Measurements from ENCODE around the gene GPR148. TPM values are rescaled to one million over a fixed set of nuclear protein-coding genes. Genes with fewer than 3 reads are reported as not detected.

GPR148 gene
- total RNA-seq, 1 experiment from 2014 or later, result not detected

DNA sequence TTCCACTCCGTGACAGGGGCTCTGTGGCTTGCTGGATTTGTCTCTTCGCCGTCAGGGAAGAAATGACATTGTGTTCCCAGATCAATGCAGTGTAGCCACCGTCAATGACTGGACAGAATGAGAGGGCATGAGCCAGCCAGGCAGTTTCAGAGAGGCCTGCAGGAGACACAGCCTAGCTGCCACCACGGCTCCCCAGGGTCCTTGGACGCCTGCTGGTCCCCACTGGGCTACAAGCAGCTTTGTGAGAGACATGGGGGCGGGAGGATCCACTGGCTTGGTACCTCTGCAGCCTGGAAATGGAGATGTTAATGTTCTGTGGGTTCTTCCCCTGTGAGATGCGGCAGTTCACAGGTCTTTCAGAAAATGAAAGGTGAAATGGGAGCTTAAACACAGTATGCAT is 14.4 kb downstream of the GPR148 start:
- in situ Hi-C loops (cut with HindIII; ENCODE audit: low pct_unique_long_range_greater_than_20kb, low sequenced_read_pairs), result no loop called here
- DNase-seq (ENCODE audit: low read depth), result no peak

DNA sequence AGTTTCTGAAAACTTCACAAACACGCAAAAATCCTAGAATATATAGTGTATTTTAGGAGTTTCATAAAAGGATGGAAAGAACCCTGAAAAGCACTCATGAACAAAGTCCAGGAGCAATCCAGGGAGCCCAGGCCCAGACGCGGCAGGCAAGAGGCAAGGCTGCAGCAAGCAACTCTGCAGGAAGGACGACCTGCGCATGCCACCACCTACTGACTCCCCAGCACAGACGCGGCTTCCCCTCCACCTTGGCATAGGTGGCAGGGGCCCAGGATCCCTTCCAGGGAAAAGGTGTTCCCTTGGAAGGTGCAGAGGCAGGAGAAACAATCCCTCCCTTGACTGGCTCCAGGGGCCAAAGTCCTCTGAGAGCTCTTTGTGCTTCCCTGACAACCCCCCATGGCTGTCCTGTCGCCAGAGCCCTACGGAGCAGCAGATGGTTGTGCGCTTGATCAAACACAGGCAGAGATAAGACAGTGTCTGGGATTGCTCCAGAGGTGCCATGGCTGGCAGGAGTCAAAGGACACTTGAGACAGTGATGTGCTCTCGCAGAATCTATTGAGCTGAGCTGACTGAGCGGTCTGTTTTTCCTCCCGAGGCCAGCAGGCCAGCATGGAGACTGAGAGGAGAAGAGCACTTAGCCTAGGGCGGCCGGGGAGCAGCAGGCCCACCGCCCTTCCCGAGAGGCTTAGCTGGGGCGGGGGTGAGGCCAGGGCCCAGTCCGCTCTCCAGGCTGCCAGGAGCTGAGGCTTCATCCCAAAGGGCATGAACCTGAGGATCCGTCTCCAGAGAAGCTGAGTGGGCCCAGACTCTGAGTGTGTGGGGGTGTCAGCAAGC is 15.6 kb downstream of the GPR148 start:
- in situ Hi-C loops (cut with HindIII; ENCODE audit: low pct_unique_long_range_greater_than_20kb, low sequenced_read_pairs), result no loop called here
- DNase-seq (ENCODE audit: low read depth), result no peak

DNA sequence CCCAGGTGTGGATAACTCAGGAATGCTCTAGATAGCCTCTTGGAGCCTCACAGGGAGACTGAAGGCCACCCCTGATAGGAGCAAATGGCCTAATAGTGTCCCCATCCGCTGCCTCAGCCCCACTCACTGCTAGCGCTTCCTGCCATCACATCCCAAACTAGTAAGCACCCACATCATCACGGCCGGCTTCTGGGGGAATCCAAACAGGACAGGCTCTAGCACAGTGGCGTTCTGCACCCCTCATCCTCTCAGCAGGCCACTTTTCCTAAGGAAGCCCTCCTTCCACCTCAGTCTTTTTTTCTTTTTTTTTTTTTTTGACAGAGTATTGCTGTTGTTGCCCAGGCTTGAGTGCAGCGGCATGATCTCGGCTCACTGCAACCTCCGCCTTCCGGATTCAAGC is 20.2 kb downstream of the GPR148 start:
- in situ Hi-C loops (cut with HindIII; ENCODE audit: low pct_unique_long_range_greater_than_20kb, low sequenced_read_pairs), result no loop called here
- no peak for DNase-seq (ENCODE audit: low read depth)

DNA sequence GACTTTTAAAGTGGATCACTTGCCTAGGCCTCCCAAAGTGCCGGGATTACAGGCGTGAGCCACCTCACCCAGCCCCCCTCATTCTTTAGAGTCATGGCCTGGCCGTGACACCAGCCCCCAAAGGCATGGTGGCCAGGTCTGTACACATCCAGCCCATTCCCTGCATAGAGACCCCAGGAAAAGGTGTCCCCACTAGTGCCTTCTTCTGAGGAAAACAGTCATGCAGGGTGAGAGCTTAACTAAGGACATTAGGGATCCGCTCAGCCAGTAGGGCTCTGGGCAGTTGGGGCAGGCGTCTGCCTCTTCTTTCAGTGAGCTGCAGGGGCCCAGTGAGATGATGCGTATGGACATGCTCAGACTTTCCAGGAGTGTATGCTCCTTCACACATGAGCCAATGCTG is 20.8 kb downstream of the GPR148 start:
- in situ Hi-C loops (cut with HindIII; ENCODE audit: low pct_unique_long_range_greater_than_20kb, low sequenced_read_pairs), result no loop called here
- DNase-seq (ENCODE audit: low read depth), result no peak

DNA sequence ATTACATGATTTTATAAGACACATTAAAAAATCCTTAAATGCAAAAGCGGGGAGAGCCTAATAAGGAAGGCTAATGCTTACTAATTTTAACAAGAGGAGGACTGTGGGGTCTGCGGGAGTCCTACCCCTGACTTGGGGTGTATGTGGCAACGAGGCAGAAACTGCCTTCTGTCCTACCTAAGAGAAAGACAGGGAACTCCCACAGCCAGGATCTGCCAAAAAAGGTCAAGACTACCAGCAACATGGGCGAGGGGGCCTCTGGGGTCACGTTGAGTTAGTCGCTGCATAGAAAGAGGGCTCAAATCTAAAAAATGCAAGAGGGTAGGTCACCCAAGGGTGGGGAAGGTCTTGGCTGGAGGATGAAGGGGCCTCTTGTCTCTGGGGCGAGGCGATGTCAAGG is 25.9 kb downstream of the GPR148 start:
- DNase-seq (ENCODE audit: low read depth), result no peak
- in situ Hi-C loops (cut with HindIII; ENCODE audit: low pct_unique_long_range_greater_than_20kb, low sequenced_read_pairs), result no loop called here

DNA sequence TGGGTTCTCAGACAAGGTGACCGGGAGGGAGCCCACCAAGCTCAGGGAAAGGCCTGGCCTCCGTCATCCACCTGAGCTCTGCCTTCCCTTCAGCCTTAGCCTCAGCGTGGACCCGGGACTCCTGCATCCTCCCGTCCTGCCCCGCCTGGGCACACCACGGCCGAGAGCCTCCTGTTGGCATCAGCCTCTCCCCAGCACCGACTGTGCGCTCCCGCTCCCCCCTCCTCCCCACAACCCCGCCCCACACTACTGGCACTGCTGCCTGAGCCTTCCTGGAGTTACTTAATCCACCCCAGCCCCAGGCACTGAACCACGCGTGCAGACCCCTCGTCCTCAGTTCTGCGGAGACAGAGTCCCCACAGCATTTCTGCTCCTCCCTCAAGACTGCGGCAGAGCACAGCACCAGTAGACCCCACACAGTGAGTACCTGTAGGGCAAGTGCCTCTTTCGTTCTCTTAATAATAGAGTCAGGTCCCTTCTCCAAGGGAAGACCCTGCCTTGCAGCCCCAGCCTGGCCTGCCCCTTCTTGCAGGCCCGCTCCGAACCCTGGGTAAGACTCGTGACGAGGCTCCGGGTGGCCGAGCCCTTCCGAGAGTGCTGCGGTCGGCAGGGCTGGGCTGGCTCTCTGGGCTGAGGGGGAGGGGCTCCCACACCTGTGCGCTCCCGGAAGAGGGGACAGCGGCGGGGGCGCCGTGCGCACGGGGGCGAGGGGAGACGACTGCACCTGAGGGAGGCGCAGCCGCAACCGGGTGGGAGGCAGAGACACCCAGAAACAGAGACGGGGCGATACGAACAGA is 26.6 kb downstream of the GPR148 start, which contains the start of gene AMER3:
Gene AMER3, plus strand, starts transcription at position 285 of the 797 bp plus-strand sequence. CDS start 6,533 bp downstream, outside the sequence.
- DNase-seq (ENCODE audit: low read depth), result no peak
- in situ Hi-C loops (cut with HindIII; ENCODE audit: low pct_unique_long_range_greater_than_20kb, low sequenced_read_pairs), result no loop called here

DNA sequence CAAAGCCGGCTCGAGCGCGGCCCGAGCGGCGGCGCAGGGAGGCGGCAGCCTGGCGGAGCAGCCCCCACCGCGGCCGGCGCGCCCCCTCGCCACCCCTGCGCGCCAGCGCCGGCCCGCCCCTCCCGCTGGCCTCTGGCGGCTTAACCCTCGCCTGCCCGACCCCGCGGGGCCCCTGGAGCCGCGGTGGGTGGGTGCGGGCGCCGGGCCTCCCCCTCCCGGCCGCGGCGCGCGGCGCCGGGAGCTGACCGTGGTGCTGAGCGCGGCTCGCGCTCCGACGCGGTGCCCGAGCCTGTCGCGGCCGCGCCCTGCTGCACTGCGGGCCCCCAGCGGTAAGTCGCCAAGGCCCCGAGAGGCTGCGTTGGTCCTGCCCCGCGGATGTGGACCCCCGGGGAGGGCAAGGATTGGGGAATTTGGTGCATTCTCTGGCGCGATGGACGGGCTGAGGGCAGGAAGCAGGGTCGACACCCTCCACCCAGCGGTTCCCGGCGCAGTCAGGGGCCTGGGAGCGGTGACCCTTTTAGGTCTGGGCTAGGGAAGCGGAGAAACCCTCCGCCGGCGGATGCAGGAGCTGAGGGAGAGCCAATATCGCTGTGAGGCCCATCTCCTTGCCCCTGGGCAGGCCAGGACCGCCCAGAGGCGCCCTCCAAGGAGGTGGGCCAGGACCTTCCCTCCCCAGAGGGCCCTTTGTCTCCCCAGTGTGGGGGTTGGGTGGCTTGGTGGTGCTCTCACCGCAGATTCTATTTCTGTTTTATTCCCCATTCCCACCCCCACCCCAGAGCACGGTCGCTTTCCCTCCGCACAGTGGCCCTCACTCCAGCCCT is 27.4 kb downstream of the GPR148 start:
- peak; percentile 52 for DNase-seq (ENCODE audit: low read depth)
- in situ Hi-C loops (cut with HindIII; ENCODE audit: low pct_unique_long_range_greater_than_20kb, low sequenced_read_pairs), result no loop called here

DNA sequence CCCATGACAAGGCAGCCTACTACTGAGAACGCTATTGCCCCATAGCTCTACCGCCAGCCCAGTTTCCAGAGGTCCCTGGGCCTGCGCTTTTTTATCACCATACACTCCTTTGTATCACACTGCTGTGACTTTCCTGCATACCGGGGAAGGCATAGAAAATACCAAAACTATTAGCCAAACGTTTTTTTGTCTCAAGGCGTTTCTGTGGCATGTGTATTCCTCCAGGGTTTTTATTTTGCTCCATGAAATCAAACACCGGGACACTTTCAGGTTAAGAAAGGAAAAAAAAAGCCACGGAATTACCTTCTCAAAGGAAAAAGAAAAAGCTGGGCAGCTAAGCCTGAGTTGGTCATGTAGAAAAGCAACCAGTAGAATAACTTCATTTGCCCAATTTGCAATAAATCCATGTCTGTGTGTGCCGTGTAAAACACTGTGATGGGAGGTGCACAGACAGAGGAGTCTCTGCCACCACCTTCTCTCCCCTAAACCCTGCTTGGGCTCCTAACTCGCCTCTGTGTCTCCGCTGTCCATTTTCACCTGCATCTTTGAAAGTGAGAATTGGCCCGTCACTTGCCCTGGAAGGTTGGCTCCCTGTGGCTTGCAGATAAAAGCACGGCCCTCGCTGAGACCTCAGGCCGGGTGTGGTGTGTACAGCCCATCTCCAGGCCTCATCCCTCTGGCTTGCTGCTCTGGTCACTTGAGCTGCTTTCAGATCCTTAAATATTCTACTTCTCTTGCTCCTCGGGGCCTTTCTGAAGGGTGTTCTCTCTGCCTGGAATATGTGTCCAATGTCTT is 28.2 kb downstream of the GPR148 start:
- DNase-seq (ENCODE audit: low read depth), result no peak
- in situ Hi-C loops (cut with HindIII; ENCODE audit: low pct_unique_long_range_greater_than_20kb, low sequenced_read_pairs), result no loop called here

DNA sequence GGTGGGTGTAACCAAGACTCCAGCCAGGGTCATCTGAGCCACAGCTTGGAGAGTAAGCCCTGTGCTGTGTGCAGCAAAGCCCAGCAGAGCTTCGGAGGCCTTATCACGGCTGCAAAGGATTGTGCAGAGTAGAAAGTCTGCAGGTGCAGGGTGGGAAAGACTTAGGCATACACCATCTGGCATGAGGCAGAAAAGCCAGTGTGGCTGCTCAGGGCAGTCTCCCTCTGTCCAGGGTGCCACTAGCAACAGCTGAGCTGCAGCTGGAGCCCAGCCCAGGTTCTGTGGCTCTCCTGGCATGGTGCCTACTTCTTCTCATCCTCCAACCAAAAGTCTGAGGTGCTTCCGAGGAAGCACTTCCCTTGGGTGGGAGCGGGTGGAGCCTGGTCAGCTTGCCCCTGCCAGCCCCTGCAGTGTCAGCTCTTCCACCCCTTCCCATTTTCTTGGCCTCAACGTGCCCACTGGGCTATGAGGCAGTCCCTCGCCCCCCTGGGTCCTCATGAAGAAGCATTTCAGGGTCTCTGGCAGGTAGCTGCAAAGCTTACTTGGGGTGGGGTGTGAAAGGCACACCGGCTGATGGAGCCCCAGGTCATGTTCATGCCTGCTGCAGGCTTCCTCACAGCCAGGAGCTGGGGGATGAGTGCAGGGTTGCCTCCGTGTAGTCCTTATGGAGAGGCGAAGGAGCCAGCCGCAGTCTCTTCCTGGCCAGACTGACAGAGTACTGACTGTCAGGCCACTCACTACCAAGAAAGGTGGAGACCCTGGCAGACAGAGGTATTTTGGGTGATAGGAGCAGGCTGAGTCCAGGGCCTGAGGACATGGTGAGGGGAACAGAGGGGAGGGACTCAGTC is 31.3 kb downstream of the GPR148 start:
- no peak for DNase-seq (ENCODE audit: low read depth)
- in situ Hi-C loops (cut with HindIII; ENCODE audit: low pct_unique_long_range_greater_than_20kb, low sequenced_read_pairs), result no loop called here

DNA sequence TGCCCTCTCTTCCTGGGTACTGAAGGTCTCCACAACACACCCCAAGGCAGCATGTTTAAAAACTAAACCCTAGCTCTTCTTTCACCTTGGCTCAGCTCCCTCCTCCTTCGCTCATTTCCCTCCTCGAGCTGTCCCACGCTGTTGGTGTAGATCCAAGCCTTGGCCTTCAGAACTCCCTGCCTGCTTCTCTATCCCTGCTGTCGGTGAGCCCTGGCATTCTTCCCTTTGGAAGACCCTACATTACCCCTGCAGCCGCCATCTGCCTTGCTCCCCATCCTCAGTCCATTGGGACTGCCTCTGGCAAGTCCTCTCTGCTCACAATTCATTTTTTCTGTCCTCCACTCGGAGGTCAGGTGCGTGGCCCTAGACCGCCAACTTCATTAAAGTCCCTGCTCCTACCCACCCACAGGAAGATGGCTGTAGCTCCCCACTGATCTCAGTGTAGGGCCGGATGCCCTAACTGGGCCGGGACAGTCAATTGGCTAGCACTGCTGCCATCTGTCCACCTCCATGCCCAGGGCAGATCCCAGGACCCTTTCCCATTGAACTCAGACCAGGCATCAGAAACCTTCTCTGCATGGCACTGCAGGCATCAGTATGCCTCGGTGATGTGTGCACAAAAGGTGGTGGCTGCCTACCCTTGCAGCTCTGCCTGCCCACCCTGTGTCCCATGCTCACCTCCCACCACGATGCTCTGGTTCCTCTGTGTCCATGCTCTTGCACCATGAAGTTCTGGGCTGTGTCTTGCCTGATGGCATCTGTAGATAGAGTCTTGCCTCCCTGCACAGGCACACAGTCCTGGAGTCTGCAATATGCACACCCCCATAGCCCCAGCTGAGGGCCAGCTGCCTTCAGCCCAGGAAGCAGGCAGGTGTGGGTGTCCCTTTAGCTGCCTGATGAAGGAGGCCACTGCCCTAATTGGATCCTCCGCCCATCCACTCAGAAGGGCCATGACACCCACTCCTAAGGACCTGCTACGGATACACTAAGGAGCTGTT is 32.2 kb downstream of the GPR148 start:
- in situ Hi-C loops (cut with HindIII; ENCODE audit: low pct_unique_long_range_greater_than_20kb, low sequenced_read_pairs), result no loop called here
- DNase-seq (ENCODE audit: low read depth), result no peak

DNA sequence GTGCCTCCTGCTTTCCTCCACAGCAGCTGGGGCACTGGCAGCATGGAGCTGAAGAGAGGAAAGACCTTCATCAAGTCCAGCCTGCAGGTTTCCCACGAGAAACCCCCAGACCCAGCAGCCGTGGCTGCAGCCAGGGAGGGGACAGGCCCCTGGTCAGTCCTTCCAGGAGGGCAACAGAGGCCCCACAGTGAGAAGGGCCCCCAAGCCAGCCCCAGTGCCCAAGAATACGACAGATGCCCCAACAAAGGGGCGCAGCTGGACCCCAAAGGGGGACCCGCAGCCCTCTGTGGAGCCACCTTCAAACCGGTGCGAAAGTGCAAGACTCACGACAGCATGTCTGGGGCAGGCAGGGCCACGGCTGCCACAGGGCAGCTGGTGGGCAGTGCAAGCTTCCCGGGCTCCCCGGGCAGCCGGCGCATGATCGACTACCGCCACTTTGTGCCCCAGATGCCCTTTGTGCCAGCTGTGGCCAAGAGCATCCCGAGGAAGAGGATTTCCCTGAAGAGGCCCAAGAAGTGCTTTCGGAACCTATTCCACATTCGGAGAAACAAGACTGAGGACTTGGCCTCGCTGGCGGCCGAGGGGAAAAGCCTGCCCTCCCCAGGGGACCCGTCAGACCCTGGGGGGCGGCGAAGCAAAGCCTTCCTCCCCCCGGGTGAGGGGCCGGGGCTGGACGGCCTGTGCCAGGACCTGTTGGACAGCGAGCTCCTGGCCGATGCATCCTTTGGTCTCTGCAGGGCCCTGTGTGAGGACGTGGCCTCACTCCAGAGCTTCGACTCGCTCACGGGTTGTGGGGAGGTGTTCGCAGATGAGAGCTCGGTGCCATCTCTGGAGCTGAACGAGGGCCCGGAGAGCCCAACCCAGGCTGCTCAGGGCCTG is 33.4 kb downstream of the GPR148 start:
- in situ Hi-C loops (cut with HindIII; ENCODE audit: low pct_unique_long_range_greater_than_20kb, low sequenced_read_pairs), result no loop called here
- DNase-seq (ENCODE audit: low read depth), result no peak

DNA sequence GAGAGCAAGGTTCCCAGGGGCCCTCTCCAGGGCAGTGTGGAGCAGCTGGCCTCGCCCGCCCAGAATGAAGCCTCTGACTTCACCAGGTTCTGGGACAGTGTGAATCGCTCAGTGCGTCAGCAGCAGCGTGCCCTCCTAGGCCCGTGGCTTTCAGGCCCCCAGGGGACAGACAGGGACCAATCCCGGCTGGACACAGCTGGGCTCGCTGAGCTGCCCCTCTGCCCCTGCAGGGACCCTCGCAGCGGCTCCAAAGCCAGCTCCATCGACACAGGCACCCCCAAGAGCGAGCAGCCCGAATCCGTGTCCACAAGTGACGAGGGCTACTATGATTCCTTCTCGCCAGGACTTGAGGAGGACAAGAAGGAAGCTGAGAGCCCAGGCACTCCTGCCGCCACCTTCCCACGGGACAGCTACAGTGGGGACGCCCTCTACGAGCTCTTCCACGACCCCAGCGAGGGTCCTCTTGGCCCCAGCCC is 34.1 kb downstream of the GPR148 start:
- no peak for DNase-seq (ENCODE audit: low read depth)
- in situ Hi-C loops (cut with HindIII; ENCODE audit: low pct_unique_long_range_greater_than_20kb, low sequenced_read_pairs), result no loop called here

DNA sequence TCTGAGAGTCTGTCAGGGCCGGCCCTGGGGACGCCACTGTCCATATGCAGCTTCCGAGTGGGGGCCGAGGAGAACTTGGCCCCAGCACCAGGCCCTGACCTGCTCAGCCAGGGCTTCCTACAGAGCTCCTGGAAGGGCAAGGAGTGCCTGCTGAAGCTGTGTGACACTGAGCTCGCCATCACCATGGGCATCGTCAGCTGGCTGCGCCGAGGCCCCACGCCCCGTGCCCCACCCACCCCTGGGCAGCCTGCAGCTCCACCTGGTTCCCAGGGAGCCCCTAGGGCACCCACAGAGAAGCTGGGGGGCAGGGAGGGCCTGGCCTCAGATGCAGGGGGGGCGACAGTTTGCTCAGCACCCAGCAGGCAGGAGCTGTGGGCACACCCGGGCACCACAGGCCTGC is 34.5 kb downstream of the GPR148 start:
- no peak for DNase-seq (ENCODE audit: low read depth)

DNA sequence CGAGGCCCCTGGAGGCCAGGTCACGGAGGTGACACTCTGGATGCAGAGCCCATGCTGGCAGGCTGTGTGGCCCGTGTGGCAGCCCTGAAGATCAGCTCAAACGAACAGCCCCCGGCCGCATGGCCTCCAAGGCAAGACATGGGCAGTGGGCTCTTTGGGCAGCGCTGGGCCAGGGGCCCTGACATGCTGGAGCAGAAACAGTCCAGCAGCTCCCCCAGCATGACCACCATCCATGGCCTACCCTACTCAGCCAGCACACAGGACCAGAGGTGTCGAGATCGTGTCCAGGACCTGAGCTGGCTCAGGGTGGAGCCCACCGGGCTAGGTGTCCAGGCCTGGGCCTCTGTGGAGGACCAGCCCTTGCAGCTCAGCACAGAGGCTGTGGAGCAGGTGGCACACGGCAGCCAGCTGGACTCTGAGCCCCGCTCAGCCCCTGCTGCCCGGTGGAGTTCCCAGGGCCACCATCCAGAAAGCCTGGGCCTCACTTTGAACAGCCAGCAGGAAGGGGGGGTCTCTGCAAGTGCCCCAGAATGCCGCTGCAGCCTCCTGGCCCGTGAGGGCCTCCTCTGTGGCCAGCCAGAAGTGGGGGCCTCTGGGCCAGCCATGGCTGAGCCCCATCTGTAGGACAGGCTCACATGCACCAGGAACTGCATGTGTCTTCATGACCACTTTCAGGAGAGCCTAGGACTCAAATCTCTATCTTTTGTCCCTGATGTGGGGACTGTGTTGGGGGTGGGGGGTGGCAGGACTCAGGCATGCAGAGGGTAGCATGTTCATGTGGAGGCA is 35.4 kb downstream of the GPR148 start:
- in situ Hi-C loops (cut with HindIII; ENCODE audit: low pct_unique_long_range_greater_than_20kb, low sequenced_read_pairs), result no loop called here
- no peak for DNase-seq (ENCODE audit: low read depth)

More for the DNA sequence above, 34.5 kb downstream of the GPR148 start:
- in situ Hi-C loops (cut with HindIII; ENCODE audit: low pct_unique_long_range_greater_than_20kb, low sequenced_read_pairs), result no loop called here
